HepG2 (cell line): ENCODE results near the gene ATP6V0A1. TPM values are rescaled to one million over a fixed set of nuclear protein-coding genes. Genes with fewer than 3 reads are reported as not detected.

Source experiments
- AKAP8 ChIP-seq: sonication (generic); formaldehyde crosslinking; IDR thresholded peaks from 2 replicates; pipeline ENCODE4 v1.5.1; 2020; ENCODE audit warnings: mild to moderate bottlenecking, missing genetic modification reagents
- GATA4 ChIP-seq: sonication (generic); IDR thresholded peaks from 2 replicates; pipeline ENCODE4 v1.6.1; 2016; ENCODE audit warnings: antibody characterized with exemption, low read depth, borderline replicate concordance
- HBP1 ChIP-seq: IDR thresholded peaks from 2 replicates; pipeline ENCODE4 v1.6.1; 2016; ENCODE audit warnings: low read depth, control low read depth
- HMGXB4 ChIP-seq, 2 experiments: sonication (generic) in 1 of 2; formaldehyde crosslinking in 1 of 2; IDR thresholded peaks; 2 replicates each; pipeline versions ENCODE4 v1.4.0 to v1.6.1; 2018 to 2020; ENCODE audit warnings: missing genetic modification reagents in 2 of 2, borderline replicate concordance in 1 of 2, low read depth in 1 of 2, mild to moderate bottlenecking in 1 of 2, missing biosample characterization in 1 of 2
- HOXA3 ChIP-seq: sonication (generic); formaldehyde crosslinking; IDR thresholded peaks from 2 replicates; pipeline ENCODE4 v1.5.0; 2020; ENCODE audit warnings: missing genetic modification reagents
- HOXA5 ChIP-seq: sonication (generic); formaldehyde crosslinking; IDR thresholded peaks from 2 replicates; pipeline ENCODE4 v1.4.0; 2020; ENCODE audit warnings: missing genetic modification reagents
- RCOR2 ChIP-seq: IDR thresholded peaks from 2 replicates; pipeline ENCODE4 v1.6.1; 2016; ENCODE audit warnings: missing biosample characterization, missing genetic modification reagents
- REST ChIP-seq, 2 experiments: IDR thresholded peaks; 2 replicates each; pipeline ENCODE4 v1.6.1; 2011 to 2012; ENCODE audit warnings: low read length in 2 of 2, borderline replicate concordance in 1 of 2, low read depth in 1 of 2, mild to moderate bottlenecking in 1 of 2, moderate library complexity in 1 of 2
- SOX5 ChIP-seq: IDR thresholded peaks from 2 replicates; pipeline ENCODE4 v1.6.1; 2016; ENCODE audit warnings: borderline replicate concordance
- TGIF2 ChIP-seq: IDR thresholded peaks from 2 replicates; pipeline ENCODE4 v1.6.1; 2016; ENCODE audit warnings: control low read depth, missing compliant biosample characterization
- WIZ ChIP-seq: sonication (generic); formaldehyde crosslinking; IDR thresholded peaks from 2 replicates; pipeline ENCODE4 v1.5.1; 2020; ENCODE audit warnings: mild to moderate bottlenecking, missing genetic modification reagents
- XBP1 ChIP-seq: sonication (generic); formaldehyde crosslinking; IDR thresholded peaks from 2 replicates; pipeline ENCODE4 v1.5.0; 2020; ENCODE audit warnings: missing genetic modification reagents
- ZNF276 ChIP-seq: sonication (generic); formaldehyde crosslinking; IDR thresholded peaks from 2 replicates; pipeline ENCODE4 v1.4.0; 2020; ENCODE audit warnings: mild to moderate bottlenecking, low read depth, missing genetic modification reagents
- polyA plus RNA-seq, 8 experiments: library from polyadenylated mRNA; depleted of rRNA in 3 of 8; stranded (reverse) in 7 of 8; unstranded in 1 of 8; fragments of >200 nt; fragmentation: Illumina TruSeq in 4 of 8; extraction: Trizol in 4 of 8; gene quantifications; 2 replicates each; pipeline versions ENCODE4 v1.2.1 to v1.2.3, GENCODE V29; 2011 to 2016; ENCODE audit warnings: low read depth in 4 of 8, missing spikeins in 1 of 8, mixed read lengths in 1 of 8; ENCODE audit not compliant: insufficient read depth in 1 of 8
- total RNA-seq, 5 experiments: library from RNA; depleted of rRNA; stranded (reverse); fragments of >200 nt; fragmentation: Illumina TruSeq; extraction: Trizol; gene quantifications; 2 replicates each; pipeline ENCODE4 v1.2.3, GENCODE V29; 2016; ENCODE audit warnings: low read depth in 1 of 5
- TF ChIP-seq, protein P1 (sequence below): sonication (generic); formaldehyde crosslinking; IDR thresholded peaks from 2 replicates; pipeline ENCODE4 v1.5.0; 2020; ENCODE audit warnings: missing genetic modification reagents
- TF ChIP-seq, protein P2 (sequence below): IDR thresholded peaks from 2 replicates; pipeline ENCODE4 v1.6.1; 2018; ENCODE audit warnings: missing genetic modification reagents, mild to moderate bottlenecking, missing compliant biosample characterization

The ATP6V0A1 gene
- total and polyA plus RNA-seq, 2 of the 13 experiments (the other 11 are each of a cell fraction or from before 2014, with no cell fraction given) = 27.9 to 54.1 TPM

DNA sequence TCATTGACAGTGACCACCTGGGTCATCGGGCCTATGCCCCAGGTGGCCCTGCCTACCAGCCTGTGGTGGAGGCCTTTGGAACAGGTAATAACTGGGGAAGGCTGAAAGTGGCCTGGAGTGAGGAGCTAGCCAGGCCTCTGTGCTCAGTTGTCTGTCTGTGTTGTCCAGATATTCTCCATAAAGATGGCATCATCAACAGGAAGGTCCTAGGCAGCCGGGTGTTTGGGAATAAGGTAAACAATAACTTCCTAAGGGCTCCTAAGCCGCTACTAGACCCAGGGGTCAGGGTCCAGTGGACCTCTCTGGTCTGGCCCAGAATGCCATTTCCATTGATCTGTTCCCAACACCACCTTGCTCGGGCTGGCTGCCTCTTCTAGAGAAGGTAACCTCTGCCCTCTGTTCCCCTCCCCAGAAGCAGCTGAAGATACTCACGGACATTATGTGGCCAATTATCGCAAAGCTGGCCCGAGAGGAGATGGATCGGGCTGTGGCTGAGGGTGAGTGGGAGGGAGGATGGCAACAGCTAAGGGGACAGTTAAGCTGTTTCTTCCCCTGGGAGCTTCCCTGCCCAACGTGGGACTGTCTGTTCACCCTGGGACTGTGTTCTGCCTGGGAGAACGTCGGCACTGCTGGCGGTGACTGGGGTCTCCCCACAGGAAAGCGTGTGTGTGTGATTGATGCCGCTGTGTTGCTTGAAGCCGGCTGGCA lies 106.3 kb downstream of the ATP6V0A1 start (continued):
- TF ChIP-seq, protein P1, sequence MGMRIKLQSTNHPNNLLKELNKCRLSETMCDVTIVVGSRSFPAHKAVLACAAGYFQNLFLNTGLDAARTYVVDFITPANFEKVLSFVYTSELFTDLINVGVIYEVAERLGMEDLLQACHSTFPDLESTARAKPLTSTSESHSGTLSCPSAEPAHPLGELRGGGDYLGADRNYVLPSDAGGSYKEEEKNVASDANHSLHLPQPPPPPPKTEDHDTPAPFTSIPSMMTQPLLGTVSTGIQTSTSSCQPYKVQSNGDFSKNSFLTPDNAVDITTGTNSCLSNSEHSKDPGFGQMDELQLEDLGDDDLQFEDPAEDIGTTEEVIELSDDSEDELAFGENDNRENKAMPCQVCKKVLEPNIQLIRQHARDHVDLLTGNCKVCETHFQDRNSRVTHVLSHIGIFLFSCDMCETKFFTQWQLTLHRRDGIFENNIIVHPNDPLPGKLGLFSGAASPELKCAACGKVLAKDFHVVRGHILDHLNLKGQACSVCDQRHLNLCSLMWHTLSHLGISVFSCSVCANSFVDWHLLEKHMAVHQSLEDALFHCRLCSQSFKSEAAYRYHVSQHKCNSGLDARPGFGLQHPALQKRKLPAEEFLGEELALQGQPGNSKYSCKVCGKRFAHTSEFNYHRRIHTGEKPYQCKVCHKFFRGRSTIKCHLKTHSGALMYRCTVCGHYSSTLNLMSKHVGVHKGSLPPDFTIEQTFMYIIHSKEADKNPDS (CRISPR knock-in tag) = no peak
- TF ChIP-seq SOX5 (CRISPR knock-in tag) (peak; percentile 75), HOXA3 (CRISPR knock-in tag) (peak; percentile 89), HMGXB4 (CRISPR knock-in tag; IDR thresholded peaks at IDR 0.05; ENCODE audit: borderline replicate concordance in 1 of 2, low read depth in 1 of 2) (no peak; a peak in 1 of 4 replicates), XBP1 (CRISPR knock-in tag) (no peak), ZNF276 (CRISPR knock-in tag) (no peak), REST (IDR thresholded peaks at IDR 0.05; ENCODE audit: borderline replicate concordance in 1 of 2, low read depth in 1 of 2, low read length in 2 of 2) (peak in 1 of 2 experiments; percentile 60; a peak in 1 of 4 replicates), RCOR2 (CRISPR knock-in tag) (peak; percentile 82), AKAP8 (no peak), WIZ (CRISPR knock-in tag) (no peak), TGIF2 (CRISPR knock-in tag) (0 out of 2 replicates have a peak, but pooled peaks have one; percentile 37), HOXA5 (CRISPR knock-in tag) (peak; percentile 76; the same call in 1 of the 2 replicates), HBP1 (CRISPR knock-in tag) (no peak; the same call in 1 of the 2 replicates), GATA4 (no peak)
- TF ChIP-seq, protein P2, sequence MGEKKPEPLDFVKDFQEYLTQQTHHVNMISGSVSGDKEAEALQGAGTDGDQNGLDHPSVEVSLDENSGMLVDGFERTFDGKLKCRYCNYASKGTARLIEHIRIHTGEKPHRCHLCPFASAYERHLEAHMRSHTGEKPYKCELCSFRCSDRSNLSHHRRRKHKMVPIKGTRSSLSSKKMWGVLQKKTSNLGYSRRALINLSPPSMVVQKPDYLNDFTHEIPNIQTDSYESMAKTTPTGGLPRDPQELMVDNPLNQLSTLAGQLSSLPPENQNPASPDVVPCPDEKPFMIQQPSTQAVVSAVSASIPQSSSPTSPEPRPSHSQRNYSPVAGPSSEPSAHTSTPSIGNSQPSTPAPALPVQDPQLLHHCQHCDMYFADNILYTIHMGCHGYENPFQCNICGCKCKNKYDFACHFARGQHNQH = peak; percentile 85
